ENCODE measurements around the gene FOLR1.

- TF ChIP-seq CTCF (IDR thresholded peaks at IDR 0.05; ENCODE audit: low read length) (no peak), EZH2 (IDR thresholded peaks at IDR 0.05; ENCODE audit: borderline replicate concordance, low read length) (no peak)
Observed at GRCh38 chr11:72234514-72234830, 42.5 kb downstream of the FOLR1 start.
